Ishikawa (cell line): ENCODE data around the gene MEF2B.

Experiments
- CEBPB ChIP-seq: IDR thresholded peaks from 2 replicates; pipeline ENCODE4 v1.6.1; 2012
- CREB1 ChIP-seq: IDR thresholded peaks from 2 replicates; pipeline ENCODE4 v1.6.1; 2012; ENCODE audit warnings: low read depth
- EP300 ChIP-seq: IDR thresholded peaks from 2 replicates; pipeline ENCODE4 v1.6.1; 2012; ENCODE audit warnings: borderline replicate concordance
- FOXM1 ChIP-seq: IDR thresholded peaks from 2 replicates; pipeline ENCODE4 v1.6.1; 2012; ENCODE audit warnings: low read depth, borderline replicate concordance
- MAX ChIP-seq: IDR thresholded peaks from 2 replicates; pipeline ENCODE4 v1.6.1; 2012
- NFIC ChIP-seq: IDR thresholded peaks from 2 replicates; pipeline ENCODE4 v1.6.1; 2012
- RAD21 ChIP-seq: IDR thresholded peaks from 2 replicates; pipeline ENCODE4 v1.6.1; 2012; ENCODE audit warnings: low read depth
- REST ChIP-seq: IDR thresholded peaks from 2 replicates; pipeline ENCODE4 v1.6.1; 2012; ENCODE audit warnings: low read depth, mild to moderate bottlenecking
- TCF12 ChIP-seq: IDR thresholded peaks from 2 replicates; pipeline ENCODE4 v1.6.1; 2012; ENCODE audit warnings: low read depth
- TEAD4 ChIP-seq: IDR thresholded peaks from 2 replicates; pipeline ENCODE4 v1.6.1; 2012
- ZBTB7A ChIP-seq: IDR thresholded peaks from 2 replicates; pipeline ENCODE4 v1.6.1; 2012; ENCODE audit warnings: low read depth

- TF ChIP-seq EP300 (no peak), RAD21 (no peak), FOXM1 (no peak), MAX (no peak), CEBPB (no peak), NFIC (no peak), REST (no peak), TCF12 (no peak), ZBTB7A (no peak), CREB1 (no peak), TEAD4 (no peak)
Observed at GRCh38 chr19:19159534-19159933, 10.5 kb downstream of the MEF2B start.
